H1 (cell line): ENCODE data around the gene NCOA1. TPM values are rescaled to one million over a fixed set of nuclear protein-coding genes. Genes with fewer than 3 reads are reported as not detected.
"Not testable (repeated sequence)": the region's sequence is repeated elsewhere in the genome, so short reads cannot be mapped to it uniquely, and the experiment has no call there.

ENCODE experiments used
- CTCF ChIA-PET: fragments of 300-600 bp; sonication (Branson Sonifier 250); formaldehyde crosslinking; loops from one replicate; lab custom pipeline; 2021; ENCODE audit not compliant: partially characterized antibody; lab: Charles Lee
- POLR2A ChIA-PET: fragments of 300-600 bp; sonication (Branson Sonifier 250); formaldehyde crosslinking; loops from one replicate; lab custom pipeline; 2021; ENCODE audit warnings: inconsistent platforms; ENCODE audit not compliant: partially characterized antibody; lab: Charles Lee
- DNase-seq, 2 experiments: peaks; one replicate each; pipeline versions ENCODE4 v3.0.0 to v3.0.0-alpha.2; 2010 to 2022; ENCODE audit warnings: low spot score in 2 of 2, low read depth in 1 of 2, mixed read lengths in 1 of 2
- FAIRE-seq: peaks from 2 replicates; lab custom pipeline; 2011; peaks lifted over from hg19 to GRCh38; lab: Jason Lieb, UNC
- H2AFZ ChIP-seq: 2 replicates; pipeline ENCODE4 v1.8.1; 2012; ENCODE audit warnings: low read length, inconsistent platforms
- H2AK5ac ChIP-seq: 2 replicates; pipeline ENCODE4 v1.6.1; 2013; ENCODE audit warnings: low read depth, low read length
- H2BK120ac ChIP-seq: replicated peaks from 2 replicates; pipeline ENCODE3; 2013; ENCODE audit warnings: low read depth, low read length, inconsistent platforms
- H2BK12ac ChIP-seq: 2 replicates; pipeline ENCODE4 v1.6.1; 2013; ENCODE audit warnings: low read depth, low read length
- H2BK15ac ChIP-seq: 2 replicates; pipeline ENCODE4 v1.6.1; 2013; ENCODE audit warnings: low read length
- H2BK20ac ChIP-seq: 2 replicates; pipeline ENCODE4 v1.6.1; 2013; ENCODE audit warnings: low read length
- H2BK5ac ChIP-seq: 2 replicates; pipeline ENCODE4 v1.6.1; 2013; ENCODE audit warnings: low read depth, low read length
- H3K14ac ChIP-seq: 2 replicates; pipeline ENCODE4 v1.6.1; 2013; ENCODE audit warnings: inconsistent platforms; ENCODE audit not compliant: insufficient read length
- H3K18ac ChIP-seq: 2 replicates; pipeline ENCODE4 v1.6.1; 2013; ENCODE audit warnings: low read length; ENCODE audit errors: extremely low read depth
- H3K23ac ChIP-seq: 2 replicates; pipeline ENCODE4 v1.6.1; 2013; ENCODE audit warnings: inconsistent platforms; ENCODE audit not compliant: insufficient read length
- H3K23me2 ChIP-seq: 2 replicates; pipeline ENCODE4 v1.6.1; 2013; ENCODE audit warnings: low read depth, low read length
- H3K27ac ChIP-seq: 2 replicates; pipeline ENCODE4 v1.6.1; 2011; ENCODE audit warnings: low read depth, low read length, inconsistent platforms
- H3K27me3 ChIP-seq, 4 experiments: replicated peaks in 1 of 4; 1 replicate in 1 of 4; 2 replicates in 3 of 4; pipeline versions ENCODE4 v1.6.1 to v1.8.1; 2011 to 2013; ENCODE audit warnings: low read length in 3 of 4, mild to moderate bottlenecking in 3 of 4, inconsistent platforms in 2 of 4, mixed read lengths in 2 of 4, moderate library complexity in 1 of 4; ENCODE audit not compliant: control insufficient read depth in 3 of 4, insufficient read depth in 3 of 4; ENCODE audit errors: extremely low read depth in 1 of 4
- H3K36me3 ChIP-seq, 4 experiments: 2 replicates each; pipeline versions ENCODE4 v1.6.1 to v1.8.1; 2011 to 2013; ENCODE audit warnings: mild to moderate bottlenecking in 4 of 4, low read length in 3 of 4, moderate library complexity in 2 of 4, control low read depth in 1 of 4, inconsistent platforms in 1 of 4; ENCODE audit not compliant: insufficient read depth in 4 of 4, control insufficient read depth in 2 of 4
- H3K4ac ChIP-seq: replicated peaks from 2 replicates; pipeline ENCODE3; 2013; ENCODE audit warnings: low read length, low read depth, mixed read lengths, inconsistent platforms; ENCODE audit not compliant: insufficient read length
- H3K4me1 ChIP-seq, 4 experiments: replicated peaks in 1 of 4; 1 replicate in 1 of 4; 2 replicates in 3 of 4; pipeline versions ENCODE4 v1.6.1 to v1.8.1; 2011 to 2013; ENCODE audit warnings: low read length in 3 of 4, inconsistent platforms in 2 of 4, mixed read lengths in 1 of 4; ENCODE audit not compliant: insufficient read depth in 4 of 4, control insufficient read depth in 3 of 4
- H3K4me2 ChIP-seq, 2 experiments: 2 replicates each; pipeline versions ENCODE4 v1.6.1 to v1.8.1; 2011 to 2013; ENCODE audit warnings: low read depth in 2 of 2, low read length in 2 of 2, control low read depth in 1 of 2, inconsistent platforms in 1 of 2, mild to moderate bottlenecking in 1 of 2; ENCODE audit not compliant: insufficient read depth in 1 of 2
- H3K4me3 ChIP-seq, 4 experiments: fragments of 200-600, 300-600 bp in 1 of 4; sonication (generic), shearing (Covaris generic), sonication (Bioruptor Twin) in 1 of 4; 2 replicates each; pipeline versions ENCODE4 v1.5.1 to v1.8.1; 2011 to 2016; ENCODE audit warnings: low read length in 4 of 4, low read depth in 3 of 4, control low read depth in 2 of 4, inconsistent platforms in 2 of 4, mild to moderate bottlenecking in 2 of 4, mixed read lengths in 1 of 4, moderate library complexity in 1 of 4; ENCODE audit not compliant: insufficient read depth in 2 of 4; ENCODE audit errors: extremely low read depth in 1 of 4
- H3K56ac ChIP-seq: replicated peaks from 2 replicates; pipeline ENCODE3; 2013; ENCODE audit warnings: low read depth, mild to moderate bottlenecking, mixed read lengths, low read length, inconsistent platforms; ENCODE audit not compliant: insufficient read length
- H3K79me1 ChIP-seq: 2 replicates; pipeline ENCODE4 v1.6.1; 2013; ENCODE audit warnings: low read depth, low read length, control low read depth
- H3K79me2 ChIP-seq, 2 experiments: 2 replicates each; pipeline versions ENCODE4 v1.6.1 to v1.8.1; 2012 to 2013; ENCODE audit warnings: low read length in 2 of 2, mild to moderate bottlenecking in 2 of 2, inconsistent platforms in 1 of 2; ENCODE audit not compliant: insufficient read depth in 2 of 2, control insufficient read depth in 1 of 2
- H3K9ac ChIP-seq, 4 experiments: replicated peaks in 1 of 4; 1 replicate in 1 of 4; 2 replicates in 3 of 4; pipeline versions ENCODE4 v1.6.1 to v1.8.1; 2011 to 2013; ENCODE audit warnings: low read depth in 3 of 4, low read length in 3 of 4, control low read depth in 2 of 4, mild to moderate bottlenecking in 2 of 4, moderate library complexity in 2 of 4, inconsistent platforms in 1 of 4; ENCODE audit errors: extremely low read depth in 1 of 4
- H3K9me3 ChIP-seq, 2 experiments: 2 replicates each; pipeline versions ENCODE4 v1.6.1 to v1.8.1; 2012 to 2013; ENCODE audit warnings: mild to moderate bottlenecking in 2 of 2, moderate library complexity in 2 of 2, control low read depth in 1 of 2, inconsistent platforms in 1 of 2, low read depth in 1 of 2, low read length in 1 of 2, mixed read lengths in 1 of 2; ENCODE audit not compliant: insufficient read depth in 2 of 2
- H4K20me1 ChIP-seq, 2 experiments: replicated peaks in 1 of 2; 2 replicates each; pipeline versions ENCODE3 to v1.8.1; 2011 to 2013; ENCODE audit warnings: inconsistent platforms in 2 of 2, low read length in 2 of 2, mild to moderate bottlenecking in 1 of 2; ENCODE audit not compliant: insufficient read depth in 2 of 2, control insufficient read depth in 1 of 2
- H4K5ac ChIP-seq: 2 replicates; pipeline ENCODE4 v1.6.1; 2013; ENCODE audit warnings: low read length, low read depth, mixed read lengths, inconsistent platforms; ENCODE audit not compliant: insufficient read length
- H4K8ac ChIP-seq: 2 replicates; pipeline ENCODE4 v1.8.0; 2013; ENCODE audit warnings: mild to moderate bottlenecking, moderate library complexity, low read length, inconsistent platforms; ENCODE audit not compliant: insufficient read depth; ENCODE audit errors: extremely low read depth
- H4K91ac ChIP-seq: replicated peaks from 2 replicates; pipeline ENCODE3; 2013; ENCODE audit warnings: low read length, mixed read lengths, inconsistent platforms; ENCODE audit not compliant: insufficient read length
- WGBS, 2 experiments: shearing (Covaris generic) in 1 of 2; methylation state at CpG; one replicate each; pipeline versions ENCODE4 v1.1.6 to v1.1.7; 2013 to 2015; ENCODE audit warnings: low lambda C conversion rate in 2 of 2, mixed read lengths in 2 of 2, inconsistent platforms in 1 of 2, low coverage in 1 of 2, missing lambda C conversion rate in 1 of 2; ENCODE audit not compliant: insufficient replicate concordance in 2 of 2, insufficient coverage in 1 of 2, insufficient read length in 1 of 2; ENCODE audit errors: extremely low coverage in 1 of 2, missing lambda C conversion rate in 1 of 2; 5-methylcytosine and 5-hydroxymethylcytosine counted together
- polyA plus RNA-seq, 7 experiments: library from polyadenylated mRNA; depleted of rRNA in 3 of 7; stranded (reverse) in 5 of 7; unstranded in 2 of 7; fragments of >200 nt in 5 of 7; fragments of 200-250 nt in 2 of 7; gene quantifications; 1 replicate in 5 of 7; 2 replicates in 1 of 7; 4 replicates in 1 of 7; pipeline versions ENCODE4 v1.2.1 to v1.2.3, GENCODE V29; 2011 to 2013; ENCODE audit warnings: missing spikeins in 2 of 7, mixed read lengths in 2 of 7
- total RNA-seq: library from RNA; stranded (reverse); fragmentation: NEBNext Ultra II Directional; extraction: Animal tissue kit (Norgen Biotek cat#: 25700); gene quantifications from 2 replicates; pipeline ENCODE4 v1.2.1, GENCODE V29; 2021

NCOA1 gene
- total and polyA plus RNA-seq, 2 of the 8 experiments (the other 6 are each of a cell fraction or from before 2014, with no cell fraction given), result 12.8 to 17.9 TPM

DNA sequence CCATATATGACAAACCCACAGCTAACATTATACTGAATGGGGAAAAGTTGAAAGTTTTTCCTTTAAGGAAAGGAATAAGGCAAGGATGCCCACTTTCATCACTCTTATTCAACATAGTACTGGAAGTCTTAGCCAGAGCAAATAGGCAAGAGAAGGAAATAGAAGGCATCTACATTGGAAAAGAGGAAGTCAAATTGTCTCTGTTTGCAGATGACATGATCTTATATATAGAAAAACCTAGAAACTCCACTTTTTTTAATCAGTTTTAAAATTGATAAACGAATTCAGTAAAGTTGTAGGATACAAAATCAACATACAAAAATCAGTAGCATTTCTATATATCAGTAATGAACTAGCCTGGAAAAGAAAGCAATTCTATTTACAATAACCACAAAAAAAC, 90.9 kb downstream of the NCOA1 start:
- H3K4me1 ChIP-seq, H3K23me2 ChIP-seq, H3K4me2 ChIP-seq, H2BK120ac ChIP-seq, H2BK5ac ChIP-seq, H3K27ac ChIP-seq, H2BK12ac ChIP-seq, H3K18ac ChIP-seq, POLR2A ChIA-PET, H2BK20ac ChIP-seq, H4K20me1 ChIP-seq, CTCF ChIA-PET, DNase-seq, H3K9ac ChIP-seq, H4K8ac ChIP-seq, H3K79me1 ChIP-seq, H3K27me3 ChIP-seq, H3K79me2 ChIP-seq, H2AFZ ChIP-seq, H4K5ac ChIP-seq, FAIRE-seq, H3K9me3 ChIP-seq, H4K91ac ChIP-seq, H2BK15ac ChIP-seq, H3K4ac ChIP-seq, H2AK5ac ChIP-seq, H3K23ac ChIP-seq, H3K14ac ChIP-seq, H3K4me3 ChIP-seq, H3K36me3 ChIP-seq, H3K56ac ChIP-seq: not testable (repeated sequence)
- WGBS, 2 experiments, result 92% methylated on average over 1 of the region's 1 CpG; no CpG with 5 or more reads in 1 of the 2 experiments
